PFSK-1 (cell line): ENCODE results near the gene KMT2A.
A peak's percentile ranks its signal among the peaks of the same experiment; 100 is the strongest.

ENCODE experiments used
- FOXP2 ChIP-seq: optimal IDR thresholded peaks from 2 replicates; pipeline ENCODE3; 2011; ENCODE audit warnings: borderline replicate concordance, control low read depth, inconsistent platforms; ENCODE audit not compliant: insufficient read depth; ENCODE audit errors: extremely low read length, extremely low read depth
- POLR2AphosphoS5 ChIP-seq: IDR thresholded peaks from 2 replicates; pipeline ENCODE4 v1.6.1; 2012; ENCODE audit warnings: low read depth, mild to moderate bottlenecking, control low read depth, low read length, moderate library complexity
- REST ChIP-seq, 2 experiments: IDR thresholded peaks; 2 replicates each; pipeline versions ENCODE4 v1.6.1 to v1.8.0; 2011 to 2012; ENCODE audit warnings: low read depth in 2 of 2, low read length in 2 of 2, control low read depth in 1 of 2, inconsistent platforms in 1 of 2, mild to moderate bottlenecking in 1 of 2, moderate library complexity in 1 of 2; ENCODE audit not compliant: insufficient read depth in 1 of 2
- SIN3A ChIP-seq: IDR thresholded peaks from 2 replicates; pipeline ENCODE4 v1.6.1; 2012; ENCODE audit warnings: mild to moderate bottlenecking, low read length, moderate library complexity, borderline replicate concordance; ENCODE audit not compliant: insufficient read depth
- TAF1 ChIP-seq: IDR thresholded peaks from 2 replicates; pipeline ENCODE4 v1.6.1; 2012; ENCODE audit warnings: low read length, control low read depth, borderline replicate concordance; ENCODE audit not compliant: insufficient read depth

Gene KMT2A

GRCh38 chr11:118427707-118428106 is 8.6 kb upstream of the KMT2A start:
- no peak for TF ChIP-seq SIN3A
- 0 out of 4 replicates have a peak, but pooled peaks of 1 of the 2 experiments have one; percentile 54 for TF ChIP-seq REST (IDR thresholded peaks at IDR 0.05; ENCODE audit: insufficient read depth in 1 of 2, low read depth in 2 of 2, low read length in 2 of 2)

- no peak for TF ChIP-seq SIN3A
- no peak for TF ChIP-seq POLR2AphosphoS5
- no peak for TF ChIP-seq FOXP2
- no peak for TF ChIP-seq REST (IDR thresholded peaks at IDR 0.05; ENCODE audit: insufficient read depth in 1 of 2, low read depth in 2 of 2, low read length in 2 of 2)
- no peak for TF ChIP-seq TAF1
Measured at GRCh38 chr11:118430956-118431355, 5.3 kb upstream of the KMT2A start.

- no peak for TF ChIP-seq FOXP2
- TF ChIP-seq TAF1 = no peak
- no peak for TF ChIP-seq POLR2AphosphoS5
- TF ChIP-seq REST (IDR thresholded peaks at IDR 0.05; ENCODE audit: insufficient read depth in 1 of 2, low read depth in 2 of 2, low read length in 2 of 2) = no peak
- no peak for TF ChIP-seq SIN3A
Measured at GRCh38 chr11:118434123-118434552, 2.2 kb upstream of the KMT2A start.

- TF ChIP-seq POLR2AphosphoS5 (peak; percentile 7; the same call in 1 of the 2 replicates), REST (IDR thresholded peaks at IDR 0.05; ENCODE audit: insufficient read depth in 1 of 2, low read depth in 2 of 2, low read length in 2 of 2) (peak; percentile 89 to 92), FOXP2 (no peak), TAF1 (0 out of 2 replicates have a peak, but pooled peaks have one; percentile 14), SIN3A (peak; percentile 76; the same call in 1 of the 2 replicates)
Measured at GRCh38 chr11:118434553-118435289, 1.6 kb upstream of the KMT2A start.
